ENCODE measurements around the gene UGT8.
A peak's percentile ranks its signal among the peaks of the same experiment; 100 is the strongest.

The UGT8 gene, protein sequence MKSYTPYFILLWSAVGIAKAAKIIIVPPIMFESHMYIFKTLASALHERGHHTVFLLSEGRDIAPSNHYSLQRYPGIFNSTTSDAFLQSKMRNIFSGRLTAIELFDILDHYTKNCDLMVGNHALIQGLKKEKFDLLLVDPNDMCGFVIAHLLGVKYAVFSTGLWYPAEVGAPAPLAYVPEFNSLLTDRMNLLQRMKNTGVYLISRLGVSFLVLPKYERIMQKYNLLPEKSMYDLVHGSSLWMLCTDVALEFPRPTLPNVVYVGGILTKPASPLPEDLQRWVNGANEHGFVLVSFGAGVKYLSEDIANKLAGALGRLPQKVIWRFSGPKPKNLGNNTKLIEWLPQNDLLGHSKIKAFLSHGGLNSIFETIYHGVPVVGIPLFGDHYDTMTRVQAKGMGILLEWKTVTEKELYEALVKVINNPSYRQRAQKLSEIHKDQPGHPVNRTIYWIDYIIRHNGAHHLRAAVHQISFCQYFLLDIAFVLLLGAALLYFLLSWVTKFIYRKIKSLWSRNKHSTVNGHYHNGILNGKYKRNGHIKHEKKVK

DNA sequence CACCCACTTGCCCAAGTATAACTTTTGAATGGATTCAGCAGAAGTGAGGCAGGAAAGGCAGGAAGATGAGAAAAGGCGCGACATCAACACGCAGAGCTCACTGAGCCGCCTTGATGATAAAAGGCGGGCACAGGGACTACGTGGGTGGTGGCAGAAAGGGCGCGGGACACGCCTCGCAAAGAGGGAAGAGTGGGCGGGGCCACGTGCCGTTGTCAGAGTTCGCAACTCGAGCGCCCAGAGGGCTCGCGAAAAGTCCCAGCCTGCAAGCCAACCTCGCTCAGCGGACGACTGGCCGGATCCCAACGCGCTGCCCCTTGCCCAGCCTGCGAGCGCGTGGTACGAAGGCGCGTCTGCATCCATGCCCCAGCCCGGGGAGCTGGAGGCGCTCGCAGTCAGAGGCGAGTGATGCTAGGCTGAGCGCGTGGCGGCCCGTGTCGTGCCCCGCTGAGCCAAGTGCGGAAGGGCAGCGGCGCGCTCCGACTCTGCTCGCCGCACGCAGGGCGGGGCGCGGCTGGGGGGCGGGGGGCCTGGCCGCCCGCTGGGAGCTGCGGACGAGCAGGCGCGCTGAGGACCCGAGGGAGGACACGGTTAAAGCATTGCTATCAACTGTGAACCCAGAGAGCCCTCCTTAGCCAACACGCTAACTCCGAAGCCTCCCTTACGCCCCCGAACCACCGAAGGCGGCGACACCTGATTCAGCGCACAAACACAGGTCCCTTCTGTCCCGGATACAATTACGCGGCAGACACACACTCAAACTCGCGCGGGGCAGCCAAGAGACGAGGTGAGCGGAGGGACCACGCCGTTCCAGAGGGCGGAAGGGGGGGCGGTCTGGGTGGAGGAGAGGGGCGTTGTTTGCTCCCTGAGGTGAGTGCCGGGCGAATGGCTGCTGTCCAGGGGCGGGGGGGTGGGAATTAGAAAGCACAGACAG is at the start of gene UGT8:
Gene UGT8 (plus strand): TSS at position 617 of the 931 bp plus-strand sequence. CDS start 24,074 bp downstream, outside the sequence.
- no peaks in the 10 kb centered on the region for H3K9me3 ChIP-seq (ENCODE audit: low read depth, low read length)
- peak within 1 kb of the TSS; percentile 60 for H3K9ac ChIP-seq (ENCODE audit: insufficient read length)
- TF ChIP-seq FOXP2 (optimal IDR thresholded peaks at IDR 0.05; ENCODE audit: control extremely low read depth, extremely low read length, insufficient read depth) (no peak), POLR2AphosphoS5 (IDR thresholded peaks at IDR 0.05; ENCODE audit: borderline replicate concordance, low read depth, low read length) (peak; percentile 14; the same call in 1 of the 2 replicates), EZH2 (IDR thresholded peaks at IDR 0.05) (no peak)
- H3K4me3 ChIP-seq, result peak within 1 kb of the TSS; percentile 81
- no peaks in the 10 kb centered on the region for H3K36me3 ChIP-seq (ENCODE audit: insufficient read depth, low read length)
- H3K27ac ChIP-seq, result no peak within 1 kb of the TSS
- DNase-seq (ENCODE audit: low read depth, low spot score), result no peak

DNA sequence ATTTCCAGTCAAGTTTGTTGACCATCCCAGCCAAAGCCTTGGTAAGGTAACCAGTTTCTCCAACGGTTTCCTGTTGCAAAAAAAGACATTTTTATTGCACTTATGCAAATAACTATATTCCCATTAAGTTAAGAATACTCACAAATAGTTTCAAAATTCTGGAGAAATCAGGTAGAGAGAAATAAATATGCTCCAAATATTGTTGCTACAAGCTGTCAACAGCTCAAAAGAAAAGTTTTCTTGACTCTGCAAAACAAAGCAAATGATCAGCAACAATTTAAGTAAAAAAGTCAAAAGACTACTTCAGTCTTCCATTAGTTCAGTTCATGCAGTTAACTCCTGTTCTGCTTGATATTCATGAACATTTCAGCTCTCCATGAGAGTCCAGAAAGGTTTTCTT is 49.0 kb upstream of the UGT8 start:
- TF ChIP-seq POLR2AphosphoS5 (IDR thresholded peaks at IDR 0.05; ENCODE audit: borderline replicate concordance, low read depth, low read length) (no peak), EZH2 (IDR thresholded peaks at IDR 0.05) (no peak), FOXP2 (optimal IDR thresholded peaks at IDR 0.05; ENCODE audit: control extremely low read depth, extremely low read length, insufficient read depth) (no peak)
- Histone ChIP-seq H3K27ac (no peak overlapping the region), H3K9me3 (ENCODE audit: low read depth, low read length) (0 out of 2 replicates have a peak, but pooled peaks cover 2% of the 10 kb centered on the region), H3K36me3 (ENCODE audit: insufficient read depth, low read length) (no peaks in the 10 kb centered on the region), H3K9ac (ENCODE audit: insufficient read length) (no peak overlapping the region), H3K4me3 (no peak overlapping the region)
- no peak for DNase-seq (ENCODE audit: low read depth, low spot score)

DNA sequence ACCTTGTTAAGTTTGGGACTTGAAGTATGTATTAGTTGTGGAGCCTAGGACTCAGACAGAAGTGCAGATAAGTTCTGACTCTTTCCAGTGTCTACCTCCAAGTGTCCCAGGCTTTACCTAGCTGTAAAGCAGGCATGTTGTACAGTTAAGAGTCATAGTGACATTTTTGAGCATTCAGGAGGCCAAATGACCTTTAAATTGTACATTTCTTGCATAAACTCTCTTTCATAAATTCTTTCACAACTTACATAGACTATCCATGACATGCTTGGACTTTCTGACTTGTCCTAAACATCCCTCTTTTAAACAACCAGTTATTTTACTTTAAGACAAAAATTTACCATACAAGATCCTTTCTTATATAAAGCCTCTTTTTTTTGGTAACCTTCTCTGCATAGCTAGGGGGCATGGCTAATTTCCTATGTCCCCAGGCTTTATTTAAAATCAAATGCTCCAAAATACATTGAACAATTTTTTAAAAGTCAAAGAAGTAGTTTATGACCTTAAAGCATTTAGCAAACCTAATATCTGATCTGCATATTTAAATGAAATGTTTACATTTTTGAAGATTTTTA is 40.1 kb upstream of the UGT8 start:
- Histone ChIP-seq H3K9me3 (ENCODE audit: low read depth, low read length) (no peaks in the 10 kb centered on the region), H3K9ac (ENCODE audit: insufficient read length) (no peak overlapping the region), H3K4me3 (no peak overlapping the region), H3K27ac (no peak overlapping the region), H3K36me3 (ENCODE audit: insufficient read depth, low read length) (no peaks in the 10 kb centered on the region)
- TF ChIP-seq POLR2AphosphoS5 (IDR thresholded peaks at IDR 0.05; ENCODE audit: borderline replicate concordance, low read depth, low read length) (no peak), FOXP2 (optimal IDR thresholded peaks at IDR 0.05; ENCODE audit: control extremely low read depth, extremely low read length, insufficient read depth) (no peak)
- DNase-seq (ENCODE audit: low read depth, low spot score), result no peak

DNA sequence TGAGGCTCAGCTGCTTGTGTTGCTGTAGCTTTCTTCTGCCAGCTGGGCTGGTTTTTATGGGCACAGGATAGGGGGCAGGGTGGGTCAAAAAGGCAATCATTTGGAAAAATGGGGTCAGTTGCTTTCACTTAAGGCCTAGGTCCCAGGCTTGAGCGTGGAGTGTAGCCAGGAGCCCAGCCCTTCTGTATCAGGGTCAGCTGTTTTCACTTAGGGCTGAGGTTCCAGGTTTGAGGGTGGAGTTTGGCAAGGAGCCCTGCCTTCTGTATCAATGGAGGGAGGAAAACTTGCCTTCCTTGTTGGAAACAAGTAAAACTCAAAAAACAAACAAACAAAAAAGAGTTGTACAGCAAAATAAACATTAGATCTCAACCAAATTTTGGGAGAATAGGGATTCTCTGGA is 37.0 kb upstream of the UGT8 start:
- H3K9ac ChIP-seq (ENCODE audit: insufficient read length), result no peak overlapping the region
- H3K4me3 ChIP-seq, result no peak overlapping the region
- no peaks in the 10 kb centered on the region for H3K36me3 ChIP-seq (ENCODE audit: insufficient read depth, low read length)
- DNase-seq (ENCODE audit: low read depth, low spot score), result no peak
- no peaks in the 10 kb centered on the region for H3K9me3 ChIP-seq (ENCODE audit: low read depth, low read length)
- TF ChIP-seq POLR2AphosphoS5 (IDR thresholded peaks at IDR 0.05; ENCODE audit: borderline replicate concordance, low read depth, low read length) (no peak), FOXP2 (optimal IDR thresholded peaks at IDR 0.05; ENCODE audit: control extremely low read depth, extremely low read length, insufficient read depth) (no peak), EZH2 (IDR thresholded peaks at IDR 0.05) (no peak)
- H3K27ac ChIP-seq, result no peak overlapping the region

DNA sequence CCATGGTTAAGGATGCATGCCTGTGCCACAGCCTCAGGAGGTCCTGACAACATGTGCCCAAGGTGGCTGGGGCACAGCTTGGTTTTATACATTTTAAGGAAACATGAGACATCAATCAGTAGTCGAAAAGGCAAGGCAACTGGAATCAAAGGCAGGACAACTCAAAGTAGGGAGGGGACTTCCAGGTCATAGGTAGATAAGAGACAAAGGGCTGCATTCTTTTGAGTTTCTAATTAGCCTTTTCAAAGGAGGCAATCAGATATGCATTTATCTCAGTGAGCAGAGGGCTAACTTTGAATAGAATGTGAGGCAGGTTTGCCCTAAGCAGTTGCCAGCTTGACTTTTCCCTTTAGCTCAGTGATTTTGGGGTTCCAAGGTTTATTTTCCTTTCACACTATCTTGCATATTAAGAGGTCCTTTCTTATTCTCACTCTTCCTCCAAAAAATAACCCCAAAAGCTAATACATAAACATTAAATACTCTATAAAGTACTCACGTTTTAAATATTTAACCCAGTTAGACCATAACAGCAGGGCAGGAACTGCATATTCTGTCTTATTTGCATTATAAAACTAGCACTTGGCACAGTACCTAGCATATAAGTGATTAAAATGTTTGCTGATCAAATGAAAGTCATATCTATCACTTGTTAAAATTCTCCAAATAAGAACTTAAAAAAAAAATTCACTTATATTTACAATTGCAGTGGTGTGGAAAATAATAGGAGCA is 36.3 kb upstream of the UGT8 start:
- H3K4me3 ChIP-seq, result peak overlapping the region; percentile 10; the same call in 1 of the 2 replicates
- H3K9me3 ChIP-seq (ENCODE audit: low read depth, low read length), result no peaks in the 10 kb centered on the region
- peak overlapping the region; percentile 73 for H3K27ac ChIP-seq
- H3K36me3 ChIP-seq (ENCODE audit: insufficient read depth, low read length), result no peaks in the 10 kb centered on the region
- no peak overlapping the region for H3K9ac ChIP-seq (ENCODE audit: insufficient read length)
- TF ChIP-seq FOXP2 (optimal IDR thresholded peaks at IDR 0.05; ENCODE audit: control extremely low read depth, extremely low read length, insufficient read depth) (no peak), POLR2AphosphoS5 (IDR thresholded peaks at IDR 0.05; ENCODE audit: borderline replicate concordance, low read depth, low read length) (no peak), EZH2 (IDR thresholded peaks at IDR 0.05) (no peak)
- no peak for DNase-seq (ENCODE audit: low read depth, low spot score)

DNA sequence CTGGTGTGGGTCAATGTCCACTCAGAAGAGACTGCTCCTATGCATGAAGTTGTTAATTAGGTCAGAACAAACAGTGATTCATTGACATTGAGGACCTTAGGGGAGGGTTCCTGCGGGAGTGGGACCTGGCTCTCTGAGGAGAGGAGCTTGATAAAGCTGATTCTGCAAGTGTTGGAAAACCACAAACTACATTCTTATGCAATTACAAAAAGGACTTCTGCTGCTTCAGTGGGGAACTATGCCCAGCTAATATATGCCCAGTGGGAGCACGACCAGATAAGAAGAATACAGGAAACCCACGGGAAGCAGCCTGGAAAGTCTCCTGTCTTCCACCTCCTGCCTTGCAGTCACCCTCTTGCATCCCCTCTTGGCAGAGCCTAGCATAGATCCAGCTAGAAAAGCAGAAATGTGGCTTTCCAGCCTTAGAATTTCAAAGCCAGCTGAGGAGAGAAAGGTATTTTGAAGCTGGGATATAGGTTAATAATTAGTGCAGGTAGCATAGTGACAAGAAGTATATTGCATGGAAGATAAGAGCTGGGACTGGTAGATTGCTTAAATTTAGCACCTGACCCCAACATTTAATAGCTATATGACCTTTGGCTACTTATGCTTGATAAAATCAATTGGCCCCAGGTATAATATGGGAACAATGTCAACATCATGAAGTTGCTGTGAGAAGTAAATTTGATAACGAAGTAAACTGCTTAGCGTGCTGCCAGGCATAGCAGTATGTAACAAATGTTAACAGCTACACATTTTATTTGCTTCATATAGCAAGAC is 34.9 kb upstream of the UGT8 start:
- H3K9ac ChIP-seq (ENCODE audit: insufficient read length), result no peak overlapping the region
- peak overlapping the region; percentile 58 for H3K4me3 ChIP-seq
- no peak for TF ChIP-seq FOXP2 (optimal IDR thresholded peaks at IDR 0.05; ENCODE audit: control extremely low read depth, extremely low read length, insufficient read depth)
- no peak for TF ChIP-seq POLR2AphosphoS5 (IDR thresholded peaks at IDR 0.05; ENCODE audit: borderline replicate concordance, low read depth, low read length)
- TF ChIP-seq EZH2 (IDR thresholded peaks at IDR 0.05), result no peak
- H3K36me3 ChIP-seq (ENCODE audit: insufficient read depth, low read length), result no peaks in the 10 kb centered on the region
- peak; percentile 76 for DNase-seq (ENCODE audit: low read depth, low spot score)
- no peaks in the 10 kb centered on the region for H3K9me3 ChIP-seq (ENCODE audit: low read depth, low read length)
- H3K27ac ChIP-seq, result peak overlapping the region; percentile 73; the same call in 1 of the 2 replicates

DNA sequence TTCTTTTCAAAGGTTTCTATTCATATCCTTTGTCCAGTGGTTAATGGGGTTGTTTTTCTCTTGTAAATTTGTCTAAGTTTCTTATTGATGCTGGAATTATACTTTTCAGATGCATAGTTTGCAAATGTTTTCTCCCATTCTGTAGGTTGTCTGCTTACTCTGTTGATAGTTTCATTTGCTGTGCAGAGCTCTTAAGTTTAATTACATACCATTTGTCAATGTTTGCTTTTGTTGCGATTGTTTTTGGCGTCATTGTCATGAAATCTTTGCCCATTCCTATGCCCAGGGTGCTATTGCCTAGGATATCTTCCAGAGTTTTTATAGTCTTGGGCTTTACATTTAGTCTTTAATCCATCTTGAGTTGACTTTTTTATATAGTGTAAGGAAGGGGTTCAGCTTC is 21.2 kb upstream of the UGT8 start:
- no peak for DNase-seq (ENCODE audit: low read depth, low spot score)
- no peaks in the 10 kb centered on the region for H3K9me3 ChIP-seq (ENCODE audit: low read depth, low read length)
- H3K36me3 ChIP-seq (ENCODE audit: insufficient read depth, low read length), result no peaks in the 10 kb centered on the region
- no peak overlapping the region for H3K9ac ChIP-seq (ENCODE audit: insufficient read length)
- no peak overlapping the region for H3K27ac ChIP-seq
- no peak overlapping the region for H3K4me3 ChIP-seq
- TF ChIP-seq FOXP2 (optimal IDR thresholded peaks at IDR 0.05; ENCODE audit: control extremely low read depth, extremely low read length, insufficient read depth), result no peak
- no peak for TF ChIP-seq EZH2 (IDR thresholded peaks at IDR 0.05)
- no peak for TF ChIP-seq POLR2AphosphoS5 (IDR thresholded peaks at IDR 0.05; ENCODE audit: borderline replicate concordance, low read depth, low read length)
